ENCODE measurements around the gene SENP5. TPM values are rescaled to one million over a fixed set of nuclear protein-coding genes. Genes with fewer than 3 reads are reported as not detected.
"Not testable (repeated sequence)": the region's sequence is repeated elsewhere in the genome, so short reads cannot be mapped to it uniquely, and the experiment has no call there.

SENP5 gene, protein sequence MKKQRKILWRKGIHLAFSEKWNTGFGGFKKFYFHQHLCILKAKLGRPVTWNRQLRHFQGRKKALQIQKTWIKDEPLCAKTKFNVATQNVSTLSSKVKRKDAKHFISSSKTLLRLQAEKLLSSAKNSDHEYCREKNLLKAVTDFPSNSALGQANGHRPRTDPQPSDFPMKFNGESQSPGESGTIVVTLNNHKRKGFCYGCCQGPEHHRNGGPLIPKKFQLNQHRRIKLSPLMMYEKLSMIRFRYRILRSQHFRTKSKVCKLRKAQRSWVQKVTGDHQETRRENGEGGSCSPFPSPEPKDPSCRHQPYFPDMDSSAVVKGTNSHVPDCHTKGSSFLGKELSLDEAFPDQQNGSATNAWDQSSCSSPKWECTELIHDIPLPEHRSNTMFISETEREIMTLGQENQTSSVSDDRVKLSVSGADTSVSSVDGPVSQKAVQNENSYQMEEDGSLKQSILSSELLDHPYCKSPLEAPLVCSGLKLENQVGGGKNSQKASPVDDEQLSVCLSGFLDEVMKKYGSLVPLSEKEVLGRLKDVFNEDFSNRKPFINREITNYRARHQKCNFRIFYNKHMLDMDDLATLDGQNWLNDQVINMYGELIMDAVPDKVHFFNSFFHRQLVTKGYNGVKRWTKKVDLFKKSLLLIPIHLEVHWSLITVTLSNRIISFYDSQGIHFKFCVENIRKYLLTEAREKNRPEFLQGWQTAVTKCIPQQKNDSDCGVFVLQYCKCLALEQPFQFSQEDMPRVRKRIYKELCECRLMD
- total RNA-seq (2014; rRNA removed; shearing (Covaris generic)) = 45.4 and 54.0 TPM in 2 replicates

- peak; percentile 87 to 91 for DNase-seq
- Histone ChIP-seq H3K9me3 (replicated peaks) (peaks cover 7% of the 10 kb centered on the region; the same call in 1 of the 2 replicates), H3K36me3 (peaks cover 6% of the 10 kb centered on the region), H3K27me3 (no peaks in the 10 kb centered on the region), H3K4me3 (peak within 1 kb of the TSS; percentile 98), H3K27ac (peak within 1 kb of the TSS; percentile 66), H3K4me1 (peaks cover 7% of the 10 kb centered on the region; the same call in 1 of the 2 replicates)
Measured at GRCh38 chr3:196867507-196868296, at the start of gene SENP5. SENP5 (plus strand) TSS chr3:196867920; CDS start chr3:196885182, 17,262 bp downstream.

- Histone ChIP-seq H3K36me3 (peaks cover 49% of the 10 kb centered on the region), H3K27ac (no peak overlapping the region), H3K4me1 (no peaks in the 10 kb centered on the region)
Measured at GRCh38 chr3:196821806-196822355, 45.8 kb upstream of the SENP5 start.

GRCh38 chr3:196829651-196830050, 38.1 kb upstream of the SENP5 start:
- H3K36me3 ChIP-seq = not testable (repeated sequence)

More at GRCh38 chr3:196821806-196822355, 45.8 kb upstream of the SENP5 start:
- Histone ChIP-seq H3K9me3 (replicated peaks) (no peaks in the 10 kb centered on the region), H3K27me3 (no peaks in the 10 kb centered on the region), H3K4me3 (no peak overlapping the region)
- no peak for DNase-seq

GRCh38 chr3:196835086-196835485, 32.6 kb upstream of the SENP5 start:
- no peaks in the 10 kb centered on the region for H3K4me1 ChIP-seq
- H3K27ac ChIP-seq = no peak overlapping the region
- H3K36me3 ChIP-seq = peaks cover 5% of the 10 kb centered on the region
- H3K27me3 ChIP-seq = no peaks in the 10 kb centered on the region
- H3K4me3 ChIP-seq = no peak overlapping the region
- no peaks in the 10 kb centered on the region for H3K9me3 ChIP-seq (replicated peaks)
- DNase-seq = no peak

More at GRCh38 chr3:196829651-196830050, 38.1 kb upstream of the SENP5 start:
- DNase-seq; H3K27ac ChIP-seq; H3K4me3 ChIP-seq; H3K27me3 ChIP-seq; H3K9me3 ChIP-seq (replicated peaks); H3K4me1 ChIP-seq: not testable (repeated sequence)

GRCh38 chr3:196836626-196837025, 31.1 kb upstream of the SENP5 start:
- not testable (repeated sequence) for H3K27ac ChIP-seq; H3K9me3 ChIP-seq (replicated peaks); H3K36me3 ChIP-seq; DNase-seq; H3K4me1 ChIP-seq; H3K4me3 ChIP-seq; H3K27me3 ChIP-seq

GRCh38 chr3:196837819-196838420, 29.8 kb upstream of the SENP5 start:
- no peak overlapping the region for H3K4me3 ChIP-seq
- H3K27ac ChIP-seq = no peak overlapping the region
- DNase-seq = peak; percentile 64 to 83
- no peaks in the 10 kb centered on the region for H3K9me3 ChIP-seq (replicated peaks)
- no peaks in the 10 kb centered on the region for H3K27me3 ChIP-seq
- H3K4me1 ChIP-seq = no peaks in the 10 kb centered on the region
- no peaks in the 10 kb centered on the region; the same call in 1 of the 2 replicates for H3K36me3 ChIP-seq

GRCh38 chr3:196839351-196839750, 28.4 kb upstream of the SENP5 start:
- not testable (repeated sequence) for H3K9me3 ChIP-seq (replicated peaks); H3K4me1 ChIP-seq; DNase-seq

GRCh38 chr3:196842567-196843434, 24.9 kb upstream of the SENP5 start:
- no peak for DNase-seq
- Histone ChIP-seq H3K4me3 (no peak overlapping the region), H3K27ac (no peak overlapping the region), H3K4me1 (no peaks in the 10 kb centered on the region), H3K36me3 (no peaks in the 10 kb centered on the region), H3K9me3 (replicated peaks) (no peaks in the 10 kb centered on the region), H3K27me3 (no peaks in the 10 kb centered on the region)

More at GRCh38 chr3:196839351-196839750, 28.4 kb upstream of the SENP5 start:
- not testable (repeated sequence) for H3K27ac ChIP-seq, H3K36me3 ChIP-seq, H3K4me3 ChIP-seq, H3K27me3 ChIP-seq

GRCh38 chr3:196843435-196844110, 24.1 kb upstream of the SENP5 start:
- Histone ChIP-seq H3K27ac (no peak overlapping the region), H3K9me3 (replicated peaks) (no peaks in the 10 kb centered on the region), H3K4me1 (no peaks in the 10 kb centered on the region), H3K27me3 (no peaks in the 10 kb centered on the region), H3K36me3 (no peaks in the 10 kb centered on the region), H3K4me3 (no peak overlapping the region)
- peak in 1 of 2 experiments; percentile 24 for DNase-seq

- H3K4me1 ChIP-seq; H3K27me3 ChIP-seq; H3K36me3 ChIP-seq; H3K27ac ChIP-seq; H3K9me3 ChIP-seq (replicated peaks); DNase-seq; H3K4me3 ChIP-seq: not testable (repeated sequence)
Measured at GRCh38 chr3:196844235-196845219, 23.2 kb upstream of the SENP5 start.

DNA sequence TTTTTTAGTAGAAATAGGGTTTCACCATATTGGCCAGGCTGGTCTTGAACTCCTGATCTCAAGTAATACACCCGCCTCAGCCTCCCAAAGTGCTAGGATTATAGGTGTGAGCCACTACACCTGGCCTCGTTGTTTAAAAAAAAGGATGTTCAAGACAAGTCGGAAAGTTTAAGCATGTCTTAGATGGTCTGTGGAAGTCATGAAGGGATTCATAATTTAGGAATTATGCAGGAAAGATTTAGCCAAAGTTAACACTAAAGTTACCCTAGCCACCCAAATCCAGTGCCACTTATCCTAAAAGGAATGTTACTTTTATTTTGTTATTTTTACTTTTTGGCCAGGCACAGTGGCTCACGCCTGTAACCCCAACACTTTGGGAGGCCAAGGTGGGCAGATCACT, 19.3 kb upstream of the SENP5 start:
- not testable (repeated sequence) for H3K27ac ChIP-seq; H3K4me1 ChIP-seq; H3K36me3 ChIP-seq; DNase-seq; H3K9me3 ChIP-seq (replicated peaks); H3K27me3 ChIP-seq; H3K4me3 ChIP-seq

- no peaks in the 10 kb centered on the region for H3K9me3 ChIP-seq (replicated peaks)
- no peaks in the 10 kb centered on the region for H3K27me3 ChIP-seq
- H3K4me3 ChIP-seq = no peak overlapping the region
- no peaks in the 10 kb centered on the region for H3K4me1 ChIP-seq
- no peaks in the 10 kb centered on the region for H3K36me3 ChIP-seq
- H3K27ac ChIP-seq = no peak overlapping the region
- DNase-seq = no peak
Measured at GRCh38 chr3:196849180-196849741, 18.5 kb upstream of the SENP5 start.

Measured in SJCRH30 (cell line).